K562 (cell line): ENCODE measurements around the gene WFDC1. TPM values are rescaled to one million over a fixed set of nuclear protein-coding genes. Genes with fewer than 3 reads are reported as not detected.

ENCODE experiments used
- ATAC-seq: fragments of 200-7000 bp; cut with Tn5 transposase; 3 replicates; pipeline ENCODE4 v1.9.1; 2020; ENCODE audit warnings: moderate library complexity
- BruUV-seq: library from RNA; stranded (reverse); fragments of 400-500 nt; replicated peaks from 2 replicates; lab custom pipeline; 2021; lab: Mats Ljungman, UMichigan
- CTCF ChIA-PET: fragments of 300-600 bp; formaldehyde crosslinking; extraction: SDS; loops from one replicate; lab custom pipeline; 2021; ENCODE audit warnings: low intra/inter-chr PET ratio; lab: Yijun Ruan, JAX
- POLR2A ChIA-PET: fragments of 300-600, 350-650 bp; sonication (Branson Sonifier 250); formaldehyde crosslinking; extraction: SDS; loops from one replicate; lab custom pipeline; 2021; ENCODE audit warnings: antibody characterized with exemption, inconsistent platforms; lab: Yijun Ruan, JAX
- DNase-seq, 4 experiments: peaks; one replicate each; pipeline versions ENCODE4 v3.0.0 to v3.0.0-alpha.2; 2011 to 2018; ENCODE audit warnings: low spot score in 3 of 4, mixed read lengths in 3 of 4; ENCODE audit errors: extremely low read depth in 1 of 4
- FAIRE-seq: peaks from 2 replicates; lab custom pipeline; 2011; peaks lifted over from hg19 to GRCh38; lab: Jason Lieb, UNC
- H2AFZ ChIP-seq: 2 replicates; pipeline ENCODE4 v1.6.0; 2011; ENCODE audit warnings: low read depth, low read length, control low read depth, inconsistent platforms
- H3K27ac ChIP-seq: fragments of 200-600 bp; 3 replicates; pipeline ENCODE4 v1.8.0; 2011; ENCODE audit warnings: low read depth, mild to moderate bottlenecking, control low read depth, inconsistent platforms, low read length, moderate library complexity, mixed read lengths; ENCODE audit errors: extremely low read depth
- H3K27me3 ChIP-seq, 2 experiments: fragments of 300-600 bp in 1 of 2; 2 replicates in 1 of 2; 3 replicates in 1 of 2; pipeline versions ENCODE4 v1.6.0 to v1.8.0; 2011; ENCODE audit warnings: inconsistent platforms in 2 of 2, low read length in 2 of 2, mild to moderate bottlenecking in 1 of 2, mixed read lengths in 1 of 2, moderate library complexity in 1 of 2; ENCODE audit not compliant: control insufficient read depth in 2 of 2, insufficient read depth in 2 of 2
- H3K36me3 ChIP-seq: fragments of 300-600 bp; 3 replicates; pipeline ENCODE4 v1.8.0; 2011; ENCODE audit warnings: mild to moderate bottlenecking, low read length, inconsistent platforms; ENCODE audit not compliant: control insufficient read depth, insufficient read depth
- H3K4me1 ChIP-seq, 2 experiments: fragments of 200-600 bp in 1 of 2; replicated peaks in 1 of 2; 2 replicates in 1 of 2; 3 replicates in 1 of 2; pipeline versions ENCODE4 v1.5.1 to v1.8.0; 2011; ENCODE audit warnings: inconsistent platforms in 2 of 2, low read length in 2 of 2, mild to moderate bottlenecking in 1 of 2, mixed read lengths in 1 of 2, moderate library complexity in 1 of 2; ENCODE audit not compliant: control insufficient read depth in 2 of 2, insufficient read depth in 2 of 2
- H3K4me2 ChIP-seq: 2 replicates; pipeline ENCODE4 v1.6.1; 2011; ENCODE audit warnings: low read length, control low read depth, inconsistent platforms, mixed read lengths; ENCODE audit not compliant: insufficient read depth
- H3K4me3 ChIP-seq: fragments of 200-600 bp; sonication (generic), shearing (Covaris generic); 2 replicates; pipeline ENCODE4 v1.5.1; 2016; ENCODE audit warnings: control low read depth, inconsistent platforms
- H3K79me2 ChIP-seq: fragments of 200-600 bp; 3 replicates; pipeline ENCODE4 v1.8.0; 2011; ENCODE audit warnings: low read length, inconsistent platforms; ENCODE audit not compliant: control insufficient read depth, insufficient read depth
- H3K9ac ChIP-seq, 2 experiments: 2 replicates each; pipeline versions ENCODE4 v1.6.0 to v1.6.1; 2011; ENCODE audit warnings: low read depth in 2 of 2, low read length in 2 of 2, control low read depth in 1 of 2, inconsistent platforms in 1 of 2, mild to moderate bottlenecking in 1 of 2, mixed read lengths in 1 of 2; ENCODE audit not compliant: insufficient read depth in 1 of 2
- H3K9me1 ChIP-seq: one replicate; pipeline ENCODE4 v1.6.0; 2011; ENCODE audit warnings: inconsistent platforms, mild to moderate bottlenecking, low read length, moderate library complexity; ENCODE audit not compliant: control insufficient read depth, insufficient read depth
- H3K9me3 ChIP-seq: replicated peaks from 2 replicates; pipeline ENCODE4 v1.5.1; 2011; ENCODE audit warnings: low read depth, low read length, inconsistent platforms; ENCODE audit not compliant: control insufficient read depth, insufficient read depth
- H4K20me1 ChIP-seq: replicated peaks from 2 replicates; pipeline ENCODE4 v1.6.1; 2011; ENCODE audit warnings: low read length, inconsistent platforms, mixed read lengths; ENCODE audit not compliant: control insufficient read depth, insufficient read depth
- CBFA2T2 ChIP-seq: fragments of 450-650 bp; conservative IDR thresholded peaks from 2 replicates; pipeline ENCODE4 v1.6.1; 2017; ENCODE audit warnings: mild to moderate bottlenecking
- CHD1 ChIP-seq: fragments of 200-600 bp; sonication (generic); IDR thresholded peaks from one replicate; pipeline ENCODE4 v1.6.1; 2012; ENCODE audit warnings: mild to moderate bottlenecking, moderate library complexity, low read length, inconsistent platforms
- EHMT2 ChIP-seq: fragments of 450-650 bp; IDR thresholded peaks from 2 replicates; pipeline ENCODE4 v1.6.1; 2018; ENCODE audit warnings: antibody characterized with exemption
- HMGN3 ChIP-seq: IDR thresholded peaks from 2 replicates; pipeline ENCODE4 v1.6.1; 2011; ENCODE audit warnings: borderline replicate concordance, low read depth, mild to moderate bottlenecking, mixed read lengths, low read length; ENCODE audit not compliant: insufficient read length; ENCODE audit errors: extremely low read depth
- HOMEZ ChIP-seq: fragments of 250-450 bp; sonication (Bioruptor Pico); IDR thresholded peaks from 2 replicates; pipeline ENCODE4 v1.4.0; 2020; ENCODE audit warnings: mild to moderate bottlenecking, moderate library complexity
- ZNF324 ChIP-seq: fragments of 250-450 bp; sonication (Bioruptor Pico); IDR thresholded peaks from 2 replicates; pipeline ENCODE4 v1.4.0; 2020; ENCODE audit warnings: mild to moderate bottlenecking
- WGBS: fragments of 100-300 bp; shearing (Covaris generic); methylation state at CpG from one replicate; pipeline ENCODE4 v1.1.6; 2016; ENCODE audit warnings: low coverage, mixed read lengths; ENCODE audit not compliant: insufficient coverage; ENCODE audit errors: missing lambda C conversion rate; 5-methylcytosine and 5-hydroxymethylcytosine counted together
- in situ Hi-C: fragments of 300-500 bp; cut with MboI; formaldehyde crosslinking; loops from 4 replicates; pipeline ENCODE4 v1.15.0; 2018; ENCODE audit warnings: inconsistent platforms, mixed read lengths
- intact Hi-C: fragments of 100-400 bp; cut with micrococcal nuclease; formaldehyde crosslinking; loops from 2 replicates; pipeline ENCODE4 v1.14.2; 2022
- polyA plus RNA-seq, 8 experiments: library from polyadenylated mRNA; depleted of rRNA in 4 of 8; stranded (reverse) in 5 of 8; unstranded in 3 of 8; fragments of >200 nt; fragmentation: Nextera tagmentation in 2 of 8; fragmentation: Illumina TruSeq in 1 of 8; extraction: Ambion mirVana in 2 of 8; extraction: Trizol in 1 of 8; gene quantifications; 2 replicates each; pipeline versions ENCODE4 v1.2.1 to v1.2.3, GENCODE V29; 2011 to 2014; ENCODE audit warnings: inconsistent platforms in 1 of 8, missing spikeins in 1 of 8
- total RNA-seq, 7 experiments: library from RNA; depleted of rRNA in 6 of 7; stranded (reverse); fragments of >200 nt in 6 of 7; fragmentation: Illumina TruSeq in 2 of 7; extraction: Trizol in 2 of 7; gene quantifications; 2 replicates each; pipeline versions ENCODE4 v1.2.1 to v1.2.3, GENCODE V29; 2011 to 2021; ENCODE audit warnings: low replicate concordance in 1 of 7

WFDC1 gene
- total and polyA plus RNA-seq, 9 of the 15 experiments (the other 6 are each of a cell fraction or from before 2014, with no cell fraction given): not detected

DNA sequence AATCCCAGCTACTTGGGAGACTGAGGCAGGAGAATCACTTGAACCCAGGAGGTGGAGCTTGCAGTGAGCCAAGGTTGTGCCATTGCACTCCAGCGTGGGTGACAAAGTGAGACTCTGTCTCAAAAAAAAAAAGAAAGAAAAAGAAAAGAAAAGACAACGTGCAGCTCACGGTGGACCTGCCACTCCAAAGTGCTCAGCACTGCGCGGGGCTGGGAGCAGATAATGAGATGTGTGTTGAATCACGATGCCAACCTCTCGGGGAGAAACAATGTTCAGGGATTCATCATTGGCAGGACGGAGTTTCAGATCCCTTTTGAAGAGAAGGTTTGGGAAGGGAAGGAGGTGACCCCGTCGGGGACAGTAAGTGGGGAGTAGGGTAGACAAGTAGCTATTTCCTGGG lies 19.2 kb downstream of the WFDC1 start:
- H3K4me3 ChIP-seq: no peak overlapping the region
- ATAC-seq: no peak
- DNase-seq: no peak
- no peaks in the 10 kb centered on the region for H3K79me2 ChIP-seq
- no peak overlapping the region for H3K27ac ChIP-seq
- TF ChIP-seq CBFA2T2 (no peak), EHMT2 (no peak), HOMEZ (no peak), ZNF324 (CRISPR knock-in tag) (no peak), HMGN3 (no peak), CHD1 (no peak)
- POLR2A ChIA-PET: interaction anchor here (0.5 kb wide), 1 partner anchor 33 kb away, joined by 5 read pairs; no protein-coding TSS in a partner anchor
- 0% methylated on average over 10 of the region's 10 CpGs for WGBS
- intact Hi-C loops (no loop called here), in situ Hi-C loops (no loop called here)
- CTCF ChIA-PET: no interaction called here
- FAIRE-seq: no peak
- no peaks in the 10 kb centered on the region for H3K36me3 ChIP-seq
- no peak overlapping the region for H3K4me2 ChIP-seq
- peaks cover 2% of the 10 kb centered on the region; the same call in 1 of the 2 replicates for H3K9me3 ChIP-seq
- H4K20me1 ChIP-seq: 0 out of 2 replicates have a peak, but pooled peaks cover 8% of the 10 kb centered on the region
- H3K9me1 ChIP-seq: no peaks in the 10 kb centered on the region
- BruUV-seq: no TSS peak
- H3K9ac ChIP-seq: no peak overlapping the region
- peaks cover 36 to 59% of the 10 kb centered on the region in 2 experiments for H3K27me3 ChIP-seq
- no peak overlapping the region for H2AFZ ChIP-seq
- H3K4me1 ChIP-seq: peaks cover 0 to 6% of the 10 kb centered on the region in 2 experiments; a peak in 1 of 5 replicates
